HG02588 (cell line): ENCODE measurements around the gene TRMU.

Experiments
- ATAC-seq: cut with Tn5 transposase; IDR thresholded peaks from one replicate; pipeline ENCODE4 v1.9.1; 2021; ENCODE audit warnings: mild to moderate bottlenecking, moderate library complexity; ENCODE audit not compliant: unreplicated experiment

TRMU gene

GRCh38 chr22:46368422-46368821 is 32.9 kb downstream of the TRMU start:
- ATAC-seq, result no peak

GRCh38 chr22:46368871-46369715 is 33.6 kb downstream of the TRMU start:
- no peak for ATAC-seq

GRCh38 chr22:46369716-46370583 is 34.4 kb downstream of the TRMU start:
- no peak for ATAC-seq

- ATAC-seq, result no peak
Measured at GRCh38 chr22:46370584-46371291, 35.2 kb downstream of the TRMU start.

- no peak for ATAC-seq
Measured at GRCh38 chr22:46371623-46372226, 36.2 kb downstream of the TRMU start.

- no peak for ATAC-seq
Measured at GRCh38 chr22:46372686-46373085, 37.2 kb downstream of the TRMU start.

GRCh38 chr22:46373159-46373558 is 37.6 kb downstream of the TRMU start:
- ATAC-seq, result no peak

GRCh38 chr22:46373921-46374662 is 38.6 kb downstream of the TRMU start:
- no peak for ATAC-seq

GRCh38 chr22:46374663-46375474 is 39.4 kb downstream of the TRMU start:
- ATAC-seq, result no peak

- ATAC-seq, result no peak
Measured at GRCh38 chr22:46376111-46376510, 40.6 kb downstream of the TRMU start.

- no peak for ATAC-seq
Measured at GRCh38 chr22:46376908-46377524, 41.5 kb downstream of the TRMU start.

GRCh38 chr22:46377525-46378425 is 42.3 kb downstream of the TRMU start:
- no peak for ATAC-seq

GRCh38 chr22:46378426-46379065 is 43.0 kb downstream of the TRMU start:
- no peak for ATAC-seq

GRCh38 chr22:46379066-46379930 is 43.8 kb downstream of the TRMU start:
- no peak for ATAC-seq

- no peak for ATAC-seq
Measured at GRCh38 chr22:46380069-46380468, 44.6 kb downstream of the TRMU start.

GRCh38 chr22:46380581-46380980 is 45.1 kb downstream of the TRMU start:
- no peak for ATAC-seq
